H1 (cell line): Measurements from ENCODE around the gene CAMKMT.

ENCODE experiments used
- POLR2A ChIP-seq, 2 experiments: IDR thresholded peaks; 1 replicate in 1 of 2; 2 replicates in 1 of 2; pipeline ENCODE4 v1.6.1; 2011; ENCODE audit warnings: low read depth in 2 of 2, low read length in 2 of 2, mild to moderate bottlenecking in 2 of 2; ENCODE audit errors: control extremely low read depth in 1 of 2
- RAD21 ChIP-seq, 2 experiments: IDR thresholded peaks in 1 of 2; conservative IDR thresholded peaks in 1 of 2; 2 replicates each; pipeline ENCODE4 v1.6.1; 2011; ENCODE audit warnings: low read depth in 2 of 2, low read length in 2 of 2, improper control_type of control experiment in 1 of 2, inconsistent platforms in 1 of 2, mild to moderate bottlenecking in 1 of 2, moderate library complexity in 1 of 2
- SIRT6 ChIP-seq: IDR thresholded peaks from one replicate; pipeline ENCODE4 v1.7.1; 2012; ENCODE audit warnings: low read length, inconsistent platforms
- YY1 ChIP-seq: IDR thresholded peaks from 2 replicates; pipeline ENCODE4 v1.6.1; 2011; ENCODE audit warnings: low read depth, mild to moderate bottlenecking, low read length
- TF ChIP-seq, protein P1 (sequence below), 3 experiments: IDR thresholded peaks; 1 replicate in 2 of 3; 2 replicates in 1 of 3; pipeline versions ENCODE4 v1.5.1 to v1.6.1; 2011; ENCODE audit warnings: low read length in 3 of 3, mild to moderate bottlenecking in 3 of 3, inconsistent platforms in 2 of 3, low read depth in 1 of 3, moderate library complexity in 1 of 3; ENCODE audit not compliant: insufficient read depth in 1 of 3; ENCODE audit errors: control extremely low read depth in 1 of 3

GRCh38 chr2:44519026-44519425 lies 157.3 kb downstream of the CAMKMT start:
- TF ChIP-seq YY1 (no peak), POLR2A (IDR thresholded peaks at IDR 0.05; ENCODE audit: control extremely low read depth in 1 of 2, low read depth in 2 of 2, low read length in 2 of 2) (no peak), SIRT6 (no peak), RAD21 (IDR thresholded peaks at IDR 0.05 in 1 of 2, conservative IDR thresholded peaks at IDR 0.05 in 1 of 2; ENCODE audit: low read depth in 2 of 2, low read length in 2 of 2) (no peak)
- TF ChIP-seq, protein P1, sequence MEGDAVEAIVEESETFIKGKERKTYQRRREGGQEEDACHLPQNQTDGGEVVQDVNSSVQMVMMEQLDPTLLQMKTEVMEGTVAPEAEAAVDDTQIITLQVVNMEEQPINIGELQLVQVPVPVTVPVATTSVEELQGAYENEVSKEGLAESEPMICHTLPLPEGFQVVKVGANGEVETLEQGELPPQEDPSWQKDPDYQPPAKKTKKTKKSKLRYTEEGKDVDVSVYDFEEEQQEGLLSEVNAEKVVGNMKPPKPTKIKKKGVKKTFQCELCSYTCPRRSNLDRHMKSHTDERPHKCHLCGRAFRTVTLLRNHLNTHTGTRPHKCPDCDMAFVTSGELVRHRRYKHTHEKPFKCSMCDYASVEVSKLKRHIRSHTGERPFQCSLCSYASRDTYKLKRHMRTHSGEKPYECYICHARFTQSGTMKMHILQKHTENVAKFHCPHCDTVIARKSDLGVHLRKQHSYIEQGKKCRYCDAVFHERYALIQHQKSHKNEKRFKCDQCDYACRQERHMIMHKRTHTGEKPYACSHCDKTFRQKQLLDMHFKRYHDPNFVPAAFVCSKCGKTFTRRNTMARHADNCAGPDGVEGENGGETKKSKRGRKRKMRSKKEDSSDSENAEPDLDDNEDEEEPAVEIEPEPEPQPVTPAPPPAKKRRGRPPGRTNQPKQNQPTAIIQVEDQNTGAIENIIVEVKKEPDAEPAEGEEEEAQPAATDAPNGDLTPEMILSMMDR (IDR thresholded peaks at IDR 0.05; ENCODE audit: control extremely low read depth in 1 of 3, insufficient read depth in 1 of 3, low read depth in 1 of 3, low read length in 3 of 3) = no peak
